ENCODE measurements around the gene KANK4.

DNA sequence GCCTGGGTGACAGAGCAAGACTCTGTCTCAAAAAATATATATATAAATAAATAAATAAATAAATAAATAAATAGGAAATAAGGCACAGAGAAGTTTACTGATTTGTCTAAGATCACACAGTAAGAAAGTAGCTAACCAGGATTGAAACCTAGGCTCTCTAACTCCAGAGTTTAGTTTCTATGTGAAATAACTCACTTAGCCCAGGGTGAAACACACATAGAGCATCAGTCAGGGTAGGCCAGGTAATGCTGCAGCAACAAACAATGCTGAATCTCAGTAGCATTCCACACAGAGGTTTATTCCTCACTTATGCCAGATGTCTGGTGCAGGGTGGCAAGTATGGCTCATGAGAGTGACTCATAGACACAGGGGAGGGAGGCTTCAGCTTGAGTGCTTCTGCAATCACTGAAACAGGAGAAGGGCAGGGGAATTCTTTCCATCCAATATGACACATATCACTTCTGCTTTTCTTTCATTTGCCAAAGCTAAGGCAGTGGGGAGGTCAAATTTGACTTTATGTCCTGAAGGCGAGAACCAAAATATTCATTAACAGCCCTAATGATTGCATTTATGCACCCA lies 37.1 kb upstream of the KANK4 start:
- TF ChIP-seq, protein P1, sequence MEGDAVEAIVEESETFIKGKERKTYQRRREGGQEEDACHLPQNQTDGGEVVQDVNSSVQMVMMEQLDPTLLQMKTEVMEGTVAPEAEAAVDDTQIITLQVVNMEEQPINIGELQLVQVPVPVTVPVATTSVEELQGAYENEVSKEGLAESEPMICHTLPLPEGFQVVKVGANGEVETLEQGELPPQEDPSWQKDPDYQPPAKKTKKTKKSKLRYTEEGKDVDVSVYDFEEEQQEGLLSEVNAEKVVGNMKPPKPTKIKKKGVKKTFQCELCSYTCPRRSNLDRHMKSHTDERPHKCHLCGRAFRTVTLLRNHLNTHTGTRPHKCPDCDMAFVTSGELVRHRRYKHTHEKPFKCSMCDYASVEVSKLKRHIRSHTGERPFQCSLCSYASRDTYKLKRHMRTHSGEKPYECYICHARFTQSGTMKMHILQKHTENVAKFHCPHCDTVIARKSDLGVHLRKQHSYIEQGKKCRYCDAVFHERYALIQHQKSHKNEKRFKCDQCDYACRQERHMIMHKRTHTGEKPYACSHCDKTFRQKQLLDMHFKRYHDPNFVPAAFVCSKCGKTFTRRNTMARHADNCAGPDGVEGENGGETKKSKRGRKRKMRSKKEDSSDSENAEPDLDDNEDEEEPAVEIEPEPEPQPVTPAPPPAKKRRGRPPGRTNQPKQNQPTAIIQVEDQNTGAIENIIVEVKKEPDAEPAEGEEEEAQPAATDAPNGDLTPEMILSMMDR (IDR thresholded peaks at IDR 0.05), result no peak
- TF ChIP-seq POLR2A (IDR thresholded peaks at IDR 0.05), result no peak
